ENCODE measurements around the gene ZNF43.
"Not testable (repeated sequence)": the region's sequence is repeated elsewhere in the genome, so short reads cannot be mapped to it uniquely, and the experiment has no call there.

The ZNF43 gene

DNA sequence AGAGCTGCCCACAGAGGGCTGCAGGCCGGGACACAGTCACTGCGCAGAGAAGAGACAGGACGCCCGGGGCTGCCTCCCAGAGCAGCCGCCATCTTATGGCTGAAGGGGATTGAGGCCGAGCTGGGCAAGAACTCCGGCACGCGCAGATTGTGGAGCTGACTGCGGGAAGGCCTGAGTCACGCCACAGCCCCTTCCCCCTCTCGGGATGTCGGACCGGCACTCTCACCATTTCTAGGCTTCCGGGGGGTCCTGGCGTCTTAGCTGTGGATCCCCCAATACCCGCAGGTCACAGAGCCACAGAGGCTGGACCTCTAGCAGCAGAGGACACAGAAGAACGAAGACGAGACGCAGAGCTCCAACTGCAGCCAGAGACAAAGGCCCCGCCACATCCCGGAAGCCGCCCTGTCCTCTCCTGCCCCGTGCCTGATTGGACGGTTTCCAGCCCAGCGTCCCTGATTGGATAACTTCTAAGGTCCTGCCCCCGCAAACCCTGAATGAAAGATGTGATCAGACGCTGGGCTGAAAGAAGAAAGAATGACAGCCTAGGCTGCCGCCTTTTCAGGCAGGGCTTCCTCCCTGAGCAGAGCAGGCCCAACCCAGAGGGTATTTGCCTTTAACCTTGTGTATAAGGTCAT lies at the start of gene ZNF43:
ZNF43 (minus strand) TSS at position 373 of the 635 bp plus-strand sequence; CDS start at position 229, 144 bp downstream.
- peak; percentile 80 for DNase-seq (ENCODE audit: low read depth)
- H3K4me3 ChIP-seq (ENCODE audit: control insufficient read depth, low read depth, low read length), result peak within 1 kb of the TSS; percentile 85
- TF ChIP-seq CTCF (IDR thresholded peaks at IDR 0.05; ENCODE audit: control insufficient read depth, insufficient read depth, low read depth, low read length, missing control alignments), result no peak

- not testable (repeated sequence) for H3K4me3 ChIP-seq (ENCODE audit: control insufficient read depth, low read depth, low read length); DNase-seq (ENCODE audit: low read depth)
Observed at GRCh38 chr19:21885516-21885915, 49.5 kb upstream of the ZNF43 start.

- not testable (repeated sequence) for H3K4me3 ChIP-seq (ENCODE audit: control insufficient read depth, low read depth, low read length); DNase-seq (ENCODE audit: low read depth)
Observed at GRCh38 chr19:21884786-21885185, 48.8 kb upstream of the ZNF43 start.

DNA sequence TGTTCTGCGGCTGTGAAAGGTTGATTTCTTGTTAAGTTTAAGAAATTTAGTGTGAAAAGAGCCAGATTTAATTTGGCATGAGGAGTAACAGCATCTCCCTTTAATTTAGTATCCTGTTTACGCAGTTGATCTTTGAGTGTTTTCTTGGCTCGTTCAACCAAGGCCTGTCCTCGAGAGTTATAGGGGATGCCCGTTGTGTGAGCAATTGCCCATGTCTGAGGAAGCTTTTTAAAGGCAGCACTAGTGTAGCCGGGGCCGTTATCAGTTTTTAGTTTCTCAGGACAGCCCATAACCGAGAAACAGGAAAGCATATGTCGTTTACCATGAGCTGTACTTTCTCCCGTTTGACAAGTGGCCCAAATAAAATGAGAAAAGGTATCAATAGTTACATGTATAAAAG lies 47.5 kb upstream of the ZNF43 start:
- DNase-seq (ENCODE audit: low read depth), result no peak
- no peak for TF ChIP-seq CTCF (IDR thresholded peaks at IDR 0.05; ENCODE audit: control insufficient read depth, insufficient read depth, low read depth, low read length, missing control alignments)

DNA sequence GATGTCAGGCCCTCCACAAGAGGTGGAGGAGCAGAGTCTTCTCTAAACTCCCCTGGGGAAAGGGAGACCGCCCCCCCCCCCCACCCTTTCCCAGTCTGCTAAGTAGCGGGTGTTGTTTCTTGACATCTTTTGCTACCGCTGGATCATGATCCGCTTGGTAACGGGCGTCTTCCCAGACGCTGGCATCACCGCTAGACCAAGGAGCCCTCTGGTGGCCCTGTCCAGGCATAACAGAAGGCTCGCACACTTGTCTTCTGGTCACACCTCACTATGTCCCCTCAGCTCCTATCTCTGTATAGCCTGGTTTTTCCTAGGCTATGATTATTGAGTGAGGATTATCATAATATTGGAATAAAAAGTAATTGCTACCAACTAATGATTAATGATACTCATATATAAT lies 44.8 kb upstream of the ZNF43 start:
- H3K4me3 ChIP-seq (ENCODE audit: control insufficient read depth, low read depth, low read length); DNase-seq (ENCODE audit: low read depth): not testable (repeated sequence)
- TF ChIP-seq CTCF (IDR thresholded peaks at IDR 0.05; ENCODE audit: control insufficient read depth, insufficient read depth, low read depth, low read length, missing control alignments), result peak; percentile 16

More for the DNA sequence above, 47.5 kb upstream of the ZNF43 start:
- no peak overlapping the region for H3K4me3 ChIP-seq (ENCODE audit: control insufficient read depth, low read depth, low read length)

DNA sequence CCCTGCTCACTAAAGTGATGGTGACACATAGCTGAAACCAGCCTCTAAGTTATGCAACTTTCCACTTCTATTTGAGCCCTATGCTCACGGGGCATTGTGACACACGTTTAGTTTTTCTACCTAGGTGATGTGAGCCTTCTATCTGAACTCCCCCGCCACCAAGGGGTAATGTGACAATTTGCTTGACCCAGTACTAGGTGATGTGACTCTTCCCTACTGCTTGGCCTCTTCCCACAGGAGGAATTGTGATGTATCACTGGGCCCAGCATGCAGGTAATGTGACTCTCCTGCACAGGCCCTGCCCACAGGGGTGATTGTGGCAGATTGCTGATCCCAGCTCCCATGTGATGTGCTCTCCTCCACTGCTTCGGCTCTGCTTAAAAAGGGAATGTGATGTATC lies 42.7 kb upstream of the ZNF43 start:
- no peak for DNase-seq (ENCODE audit: low read depth)
- no peak overlapping the region for H3K4me3 ChIP-seq (ENCODE audit: control insufficient read depth, low read depth, low read length)
- no peak for TF ChIP-seq CTCF (IDR thresholded peaks at IDR 0.05; ENCODE audit: control insufficient read depth, insufficient read depth, low read depth, low read length, missing control alignments)

DNA sequence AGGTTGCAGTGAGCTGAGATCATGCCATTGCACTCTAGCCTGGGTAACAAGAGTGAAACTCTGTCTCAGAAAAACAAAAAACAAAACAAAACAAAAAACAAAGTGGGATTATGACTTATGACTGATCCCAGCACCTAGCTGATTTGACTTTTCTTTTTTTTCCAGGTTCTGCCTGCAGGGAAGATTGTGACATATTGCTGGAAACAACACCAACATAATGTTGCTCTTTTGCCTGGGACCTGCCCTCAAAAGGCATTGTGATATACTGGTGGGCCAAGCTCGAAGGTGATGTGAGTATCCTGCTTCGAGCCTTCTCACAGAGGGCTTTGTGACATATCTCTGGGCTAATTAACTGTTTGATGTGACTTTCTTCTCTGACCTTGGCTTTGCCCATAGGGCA lies 42.0 kb upstream of the ZNF43 start:
- H3K4me3 ChIP-seq (ENCODE audit: control insufficient read depth, low read depth, low read length), result no peak overlapping the region
- no peak for TF ChIP-seq CTCF (IDR thresholded peaks at IDR 0.05; ENCODE audit: control insufficient read depth, insufficient read depth, low read depth, low read length, missing control alignments)
- no peak for DNase-seq (ENCODE audit: low read depth)

DNA sequence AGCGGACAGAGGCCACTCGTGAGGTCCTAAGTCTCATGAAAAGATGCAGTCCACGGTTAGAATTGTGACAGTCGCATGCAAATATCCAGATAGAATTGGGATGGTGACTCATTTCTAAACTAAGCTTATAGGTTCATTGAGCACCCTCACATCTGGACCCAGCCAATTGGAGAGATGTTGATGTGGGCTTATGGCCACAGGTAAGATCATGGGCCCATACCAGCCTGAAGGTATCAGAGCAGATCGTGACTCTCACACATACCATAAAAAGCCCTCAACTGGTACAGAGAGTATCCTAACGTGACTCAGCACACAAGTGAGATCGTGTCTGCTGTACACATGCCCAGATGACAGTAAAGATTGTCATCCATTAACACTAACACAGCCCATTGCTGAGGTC lies 40.6 kb upstream of the ZNF43 start:
- DNase-seq (ENCODE audit: low read depth); H3K4me3 ChIP-seq (ENCODE audit: control insufficient read depth, low read depth, low read length): not testable (repeated sequence)
